Measurements from ENCODE around the gene DCXR.

GRCh38 chr17:82053130-82053529 is 15.6 kb upstream of the DCXR start:
- no peak for TF ChIP-seq POLR2A (IDR thresholded peaks at IDR 0.05)
- TF ChIP-seq CTCF (IDR thresholded peaks at IDR 0.05), result no peak

All from heart left ventricle (tissue), 13 donors.